PC-9 (cell line): Measurements from ENCODE around the gene XXYLT1. TPM values are rescaled to one million over a fixed set of nuclear protein-coding genes. Genes with fewer than 3 reads are reported as not detected.

Source experiments
- BruUV-seq: library from RNA; stranded (reverse); fragments of 400-500 nt; replicated peaks from 2 replicates; lab custom pipeline; 2021; lab: Mats Ljungman, UMichigan
- CTCF ChIA-PET: fragments of 300-600 bp; sonication (Branson Sonifier 250); formaldehyde crosslinking; loops from one replicate; lab custom pipeline; 2022; ENCODE audit warnings: antibody characterized with exemption; lab: Charles Lee
- POLR2A ChIA-PET: fragments of 300-600 bp; sonication (Branson Sonifier 250); formaldehyde crosslinking; loops from one replicate; lab custom pipeline; 2022; ENCODE audit warnings: antibody characterized with exemption; ENCODE audit not compliant: unreplicated experiment; lab: Charles Lee
- DNase-seq, 2 experiments: peaks; one replicate each; pipeline versions ENCODE4 v3.0.0 to v3.0.0-alpha.2; 2015 to 2022; ENCODE audit warnings: mixed read lengths in 1 of 2
- H2AFZ ChIP-seq: fragments of 200-600 bp; sonication (generic); 2 replicates; pipeline ENCODE4 v1.8.1; 2017; ENCODE audit warnings: antibody characterized with exemption
- H3F3A ChIP-seq: fragments of 200-600 bp; sonication (generic); 2 replicates; pipeline ENCODE4 v1.8.1; 2017; ENCODE audit warnings: antibody characterized with exemption, mild to moderate bottlenecking, low read depth; ENCODE audit not compliant: insufficient read depth
- H3K27ac ChIP-seq: fragments of 200-600 bp; sonication (generic); 2 replicates; pipeline ENCODE4 v1.6.1; 2016; ENCODE audit warnings: mixed run types
- H3K27me3 ChIP-seq: fragments of 200-600 bp; sonication (generic); 2 replicates; pipeline ENCODE4 v1.6.1; 2016; ENCODE audit warnings: low read depth, mixed run types; ENCODE audit not compliant: insufficient read depth
- H3K36me3 ChIP-seq: fragments of 200-600 bp; sonication (generic); 2 replicates; pipeline ENCODE4 v1.6.1; 2016; ENCODE audit warnings: low read depth, mixed run types
- H3K4me1 ChIP-seq: fragments of 200-600 bp; sonication (generic); replicated peaks from 2 replicates; pipeline ENCODE4 v1.6.1; 2016; ENCODE audit warnings: mixed run types; ENCODE audit not compliant: insufficient read depth
- H3K4me2 ChIP-seq: fragments of 200-600 bp; sonication (generic); 2 replicates; pipeline ENCODE4 v1.6.1; 2017; ENCODE audit warnings: mixed run types
- H3K4me3 ChIP-seq: fragments of 200-600 bp; sonication (generic); 2 replicates; pipeline ENCODE4 v1.6.1; 2016; ENCODE audit warnings: mixed run types
- H3K79me2 ChIP-seq: fragments of 200-600 bp; sonication (generic); 2 replicates; pipeline ENCODE4 v1.6.1; 2017; ENCODE audit warnings: low read depth, mixed run types
- H3K9me2 ChIP-seq: fragments of 200-600 bp; sonication (generic); 2 replicates; pipeline ENCODE4 v1.8.1; 2017; ENCODE audit warnings: mild to moderate bottlenecking; ENCODE audit not compliant: insufficient read depth
- H3K9me3 ChIP-seq: fragments of 200-600 bp; sonication (generic); 2 replicates; pipeline ENCODE4 v1.8.1; 2016; ENCODE audit warnings: low read depth; ENCODE audit not compliant: insufficient read depth
- H4K20me1 ChIP-seq: fragments of 200-600 bp; sonication (generic); 2 replicates; pipeline ENCODE4 v1.8.1; 2017; ENCODE audit not compliant: insufficient read depth
- CTCF ChIP-seq: fragments of 200-600 bp; sonication (generic); conservative IDR thresholded peaks from 2 replicates; pipeline ENCODE4 v1.6.1; 2017; ENCODE audit warnings: mixed run types, antibody characterized with exemption, mild to moderate bottlenecking, moderate library complexity
- EZH2 ChIP-seq: fragments of 200-600 bp; sonication (generic); IDR thresholded peaks from 2 replicates; pipeline ENCODE4 v1.8.0; 2017; ENCODE audit warnings: antibody characterized with exemption, low read depth
- intact Hi-C: fragments of 100-400 bp; cut with micrococcal nuclease; formaldehyde crosslinking; loops from one replicate; pipeline ENCODE4 v1.10.0; 2022; ENCODE audit not compliant: unreplicated experiment
- total RNA-seq: library from RNA; stranded (reverse); gene quantifications from 2 replicates; pipeline ENCODE4 v1.2.3, GENCODE V29; 2021

Gene XXYLT1
- total RNA-seq, 1 experiment from 2014 or later = 13.3 TPM

- no peak for TF ChIP-seq EZH2
- Histone ChIP-seq H3K79me2 (peaks cover 7% of the 10 kb centered on the region; the same call in 1 of the 2 replicates), H4K20me1 (no peaks in the 10 kb centered on the region), H3K4me1 (peaks cover 12% of the 10 kb centered on the region), H3K36me3 (no peaks in the 10 kb centered on the region), H3K4me3 (no peak overlapping the region), H2AFZ (no peak overlapping the region), H3F3A (peaks cover 5% of the 10 kb centered on the region; the same call in 1 of the 2 replicates), H3K27me3 (no peaks in the 10 kb centered on the region), H3K9me3 (no peaks in the 10 kb centered on the region), H3K27ac (no peak overlapping the region), H3K4me2 (no peak overlapping the region), H3K9me2 (no peaks in the 10 kb centered on the region)
- intact Hi-C loops = loop anchor here (10.0 kb wide), 1 partner anchor 931 kb away; no protein-coding TSS in a partner anchor
- ChIA-PET POLR2A (interaction anchor here (0.8 kb wide), 1 partner anchor 1021 kb away, joined by 3 read pairs; no protein-coding TSS in a partner anchor), CTCF (no interaction called here)
- DNase-seq = no peak
- no TSS peak for BruUV-seq
These were observed 5.5 kb downstream of the XXYLT1 start for GRCh38 chr3:195265363-195265976.

- Histone ChIP-seq H3K4me2 (no peak overlapping the region), H3K4me1 (peaks cover 6% of the 10 kb centered on the region), H3K36me3 (no peaks in the 10 kb centered on the region), H3K4me3 (no peak overlapping the region), H3F3A (peaks cover 5% of the 10 kb centered on the region; the same call in 1 of the 2 replicates), H3K9me2 (no peaks in the 10 kb centered on the region), H4K20me1 (no peaks in the 10 kb centered on the region), H3K9me3 (no peaks in the 10 kb centered on the region), H3K27me3 (no peaks in the 10 kb centered on the region), H2AFZ (no peak overlapping the region), H3K27ac (no peak overlapping the region), H3K79me2 (no peaks in the 10 kb centered on the region)
- intact Hi-C loops = loop anchor here (10.0 kb wide), 1 partner anchor 929 kb away; no protein-coding TSS in a partner anchor
- ChIA-PET POLR2A (no interaction called here), CTCF (no interaction called here)
- peak in 1 of 2 experiments; percentile 6 for DNase-seq
- TF ChIP-seq CTCF (no peak), EZH2 (no peak)
- BruUV-seq = no TSS peak
These were observed 6.9 kb downstream of the XXYLT1 start for GRCh38 chr3:195263925-195264600.

GRCh38 chr3:195263193-195263924, 7.6 kb downstream of the XXYLT1 start:
- H3K79me2 ChIP-seq = 0 out of 2 replicates have a peak, but pooled peaks cover 6% of the 10 kb centered on the region
- H3K9me3 ChIP-seq = no peaks in the 10 kb centered on the region
- H3K36me3 ChIP-seq = no peaks in the 10 kb centered on the region
- H3K9me2 ChIP-seq = no peaks in the 10 kb centered on the region
- peaks cover 5% of the 10 kb centered on the region; the same call in 1 of the 2 replicates for H3F3A ChIP-seq
- H3K4me2 ChIP-seq = no peak overlapping the region
- TF ChIP-seq EZH2 (no peak), CTCF (no peak)
- H3K4me1 ChIP-seq = peaks cover 13% of the 10 kb centered on the region
- no TSS peak for BruUV-seq
- H3K27me3 ChIP-seq = no peaks in the 10 kb centered on the region
- DNase-seq = peak in 1 of 2 experiments; percentile 5
- no peak overlapping the region for H3K4me3 ChIP-seq
- no peak overlapping the region for H2AFZ ChIP-seq
- ChIA-PET CTCF (no interaction called here), POLR2A (interaction anchor here (0.5 kb wide), 1 partner anchor 522 kb away, joined by 3 read pairs; no protein-coding TSS in a partner anchor)
- intact Hi-C loops = loop anchor here (10.0 kb wide), 1 partner anchor 929 kb away; no protein-coding TSS in a partner anchor
- no peak overlapping the region for H3K27ac ChIP-seq
- H4K20me1 ChIP-seq = no peaks in the 10 kb centered on the region
